Small intestine (tissue), 7 donors: ENCODE data around the gene GRIA3. TPM values are rescaled to one million over a fixed set of nuclear protein-coding genes. Genes with fewer than 3 reads are reported as not detected.
A peak's percentile ranks its signal among the peaks of the same experiment; 100 is the strongest.

Experiments
- DNase-seq, 2 donors: peaks; one replicate each; pipeline versions ENCODE4 v3.0.0 to v3.0.0-alpha.2; 2013
- FAIRE-seq: peaks from 2 replicates; lab custom pipeline; 2012; peaks lifted over from hg19 to GRCh38; lab: Jason Lieb, UNC
- H3K27ac ChIP-seq, 3 donors: one replicate each; pipeline ENCODE4 v1.5.1; 2013; ENCODE audit warnings: low read length in 2 of 3, mild to moderate bottlenecking in 2 of 3, control low read depth in 1 of 3, inconsistent platforms in 1 of 3, low read depth in 1 of 3, moderate library complexity in 1 of 3
- H3K27me3 ChIP-seq, 3 donors: one replicate each; pipeline ENCODE4 v1.6.1; 2013; ENCODE audit warnings: low read length in 3 of 3, inconsistent platforms in 1 of 3; ENCODE audit not compliant: control insufficient read depth in 3 of 3, insufficient read depth in 3 of 3
- H3K36me3 ChIP-seq, 3 donors: one replicate each; pipeline ENCODE4 v1.6.1; 2013; ENCODE audit warnings: low read length in 3 of 3, inconsistent platforms in 1 of 3, low read depth in 1 of 3, mild to moderate bottlenecking in 1 of 3, moderate library complexity in 1 of 3; ENCODE audit not compliant: control insufficient read depth in 3 of 3, insufficient read depth in 2 of 3
- H3K4me1 ChIP-seq, 3 donors: one replicate each; pipeline ENCODE4 v1.6.1; 2013; ENCODE audit warnings: low read length in 2 of 3, inconsistent platforms in 1 of 3, low read depth in 1 of 3, mild to moderate bottlenecking in 1 of 3, moderate library complexity in 1 of 3; ENCODE audit not compliant: control insufficient read depth in 3 of 3, insufficient read depth in 2 of 3
- H3K4me3 ChIP-seq, 3 donors: one replicate each; pipeline ENCODE4 v1.5.1; 2013; ENCODE audit warnings: low read length in 3 of 3, control low read depth in 1 of 3, inconsistent platforms in 1 of 3, low read depth in 1 of 3, mild to moderate bottlenecking in 1 of 3, moderate library complexity in 1 of 3
- H3K9me3 ChIP-seq, 2 donors: one replicate each; pipeline ENCODE4 v1.6.1; 2013; ENCODE audit warnings: low read depth in 1 of 2, low read length in 1 of 2; ENCODE audit not compliant: control insufficient read depth in 2 of 2, insufficient read depth in 1 of 2
- WGBS, 3 donors: extraction: QIAGEN DNeasy Blood & Tissue Kit; methylation state at CpG; one replicate each; pipeline ENCODE4 v1.1.7; 2013; 5-methylcytosine and 5-hydroxymethylcytosine counted together
- polyA plus RNA-seq, 4 donors: library from polyadenylated mRNA; stranded (reverse) in 3 of 4; unstranded in 1 of 4; fragments of 200-250 nt in 3 of 4; fragments of 120-200 nt in 1 of 4; gene quantifications; one replicate each; pipeline versions ENCODE4 v1.2.1 to v1.2.3, GENCODE V29; 2013
- donor health status: healthy with polysubstance abuse.
- donor health status: control.
- donor health status: control.
- donor health status: Bipolar disorder and iron deficiency.
- donor health status: healthy.

Gene GRIA3
- polyA plus RNA-seq, 4 donors: 0.22 to 1.0 (median 0.84) TPM; not detected in 1

DNA sequence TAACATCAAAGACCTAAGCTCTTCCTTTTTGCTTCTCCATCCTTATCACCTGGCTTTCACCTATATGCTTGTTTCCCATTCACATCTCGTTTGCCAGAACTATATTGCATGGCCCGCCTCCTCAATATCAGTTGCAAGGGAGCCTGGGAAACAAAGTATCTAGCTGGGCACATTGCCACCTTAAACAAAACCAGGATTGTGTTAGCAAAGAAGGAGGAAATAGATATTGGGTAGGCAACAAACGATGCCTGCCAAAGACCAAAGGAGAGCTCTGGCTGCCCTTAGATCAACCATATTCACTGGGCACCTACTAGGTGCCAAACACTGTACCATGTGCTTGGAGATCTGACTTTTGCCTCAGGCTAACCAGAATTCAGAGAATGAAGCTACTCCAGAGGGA lies 107.5 kb downstream of the GRIA3 start:
- WGBS, 3 donors: 4 to 45% (median 17%) methylated on average over 2 to 3 of the region's 3 CpGs
- peak in 1 of 2 donors; percentile 6 for DNase-seq
- Histone ChIP-seq H3K4me3 (no peak overlapping the region), H3K36me3 (no peaks in the 10 kb centered on the region), H3K9me3 (no peaks in the 10 kb centered on the region), H3K27ac (no peak overlapping the region), H3K4me1 (no peaks in the 10 kb centered on the region), H3K27me3 (no peaks in the 10 kb centered on the region)
- FAIRE-seq: no peak

DNA sequence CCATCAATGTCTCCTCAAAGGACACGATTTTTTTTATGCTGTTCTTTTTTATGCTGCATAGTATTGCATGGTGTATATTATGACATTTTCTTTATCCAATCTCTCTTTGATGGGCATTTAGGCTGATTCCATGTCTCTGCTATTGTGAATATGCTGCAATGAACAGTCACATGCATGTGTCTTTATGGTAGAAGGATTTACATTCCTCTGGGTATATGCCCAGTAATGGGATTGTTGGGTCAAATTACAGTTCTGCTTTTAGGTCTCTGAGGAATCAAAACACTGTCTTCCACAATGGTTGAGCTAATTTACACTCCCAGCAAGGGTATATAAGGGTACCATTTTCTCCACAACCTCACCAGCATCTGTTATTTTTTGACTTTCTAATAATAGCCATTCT lies 113.9 kb downstream of the GRIA3 start:
- FAIRE-seq: no peak
- H3K4me1 ChIP-seq: no peaks in the 10 kb centered on the region
- 46 to 76% (median 69%) methylated on average over 1 of the region's 1 CpG for WGBS, 3 donors

DNA sequence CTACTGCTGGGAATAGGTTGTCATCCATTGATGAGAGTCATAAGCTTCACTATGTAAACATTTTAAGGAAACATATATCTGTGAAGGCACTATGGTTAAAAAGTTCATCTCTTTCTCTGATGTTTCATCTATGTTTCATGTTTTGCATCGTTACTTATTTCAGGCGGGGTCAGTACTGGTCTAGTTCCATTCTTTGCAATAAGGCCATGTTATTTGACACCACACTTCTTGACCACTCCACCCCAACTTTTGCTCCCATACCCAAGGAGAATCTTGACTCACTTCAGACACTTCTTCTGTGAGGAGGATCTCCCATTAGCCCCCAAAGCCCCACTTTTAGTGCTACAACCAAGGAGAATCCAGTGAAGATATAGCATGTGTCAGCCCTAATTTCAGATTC lies 119.4 kb downstream of the GRIA3 start:
- no peak overlapping the region for H3K4me3 ChIP-seq
- no peak overlapping the region for H3K27ac ChIP-seq
- H3K27me3 ChIP-seq: no peaks in the 10 kb centered on the region
- FAIRE-seq (no peak), DNase-seq (no peak)
- no peaks in the 10 kb centered on the region for H3K9me3 ChIP-seq
- H3K36me3 ChIP-seq: no peaks in the 10 kb centered on the region
- H3K4me1 ChIP-seq: no peaks in the 10 kb centered on the region
- 53 to 90% (median 61%) methylated on average over 2 of the region's 2 CpGs for WGBS, 3 donors

More for the DNA sequence above, 113.9 kb downstream of the GRIA3 start:
- DNase-seq: no peak
- H3K27me3 ChIP-seq: no peaks in the 10 kb centered on the region
- no peak overlapping the region for H3K4me3 ChIP-seq
- H3K9me3 ChIP-seq: no peaks in the 10 kb centered on the region
- no peak overlapping the region for H3K27ac ChIP-seq
- no peaks in the 10 kb centered on the region for H3K36me3 ChIP-seq

DNA sequence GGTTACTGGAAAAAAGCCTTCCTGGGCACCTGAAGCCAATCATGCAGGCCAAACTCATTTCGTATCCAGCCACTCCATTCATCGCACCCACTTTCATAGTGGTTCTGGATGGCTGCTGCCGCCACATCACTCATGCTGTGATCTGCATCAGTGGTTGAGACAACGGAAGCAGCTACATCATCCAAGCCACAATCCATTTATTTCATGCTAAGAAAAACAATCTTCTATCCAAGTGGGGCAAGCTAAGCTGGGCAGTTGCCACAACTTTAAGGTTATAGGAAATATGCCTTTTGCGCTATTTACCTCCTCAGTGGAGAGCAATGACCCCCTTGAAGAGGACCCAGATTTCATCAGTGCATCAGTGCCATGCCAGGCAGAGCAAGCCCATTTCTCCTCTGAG lies 124.6 kb downstream of the GRIA3 start:
- 90 to 95% (median 91%) methylated on average over 5 of the region's 5 CpGs for WGBS, 3 donors
- DNase-seq (no peak), FAIRE-seq (no peak)
- H3K9me3 ChIP-seq: no peaks in the 10 kb centered on the region
- no peaks in the 10 kb centered on the region for H3K4me1 ChIP-seq
- H3K36me3 ChIP-seq: no peaks in the 10 kb centered on the region
- no peaks in the 10 kb centered on the region for H3K27me3 ChIP-seq
- H3K4me3 ChIP-seq: no peak overlapping the region
- no peak overlapping the region for H3K27ac ChIP-seq

DNA sequence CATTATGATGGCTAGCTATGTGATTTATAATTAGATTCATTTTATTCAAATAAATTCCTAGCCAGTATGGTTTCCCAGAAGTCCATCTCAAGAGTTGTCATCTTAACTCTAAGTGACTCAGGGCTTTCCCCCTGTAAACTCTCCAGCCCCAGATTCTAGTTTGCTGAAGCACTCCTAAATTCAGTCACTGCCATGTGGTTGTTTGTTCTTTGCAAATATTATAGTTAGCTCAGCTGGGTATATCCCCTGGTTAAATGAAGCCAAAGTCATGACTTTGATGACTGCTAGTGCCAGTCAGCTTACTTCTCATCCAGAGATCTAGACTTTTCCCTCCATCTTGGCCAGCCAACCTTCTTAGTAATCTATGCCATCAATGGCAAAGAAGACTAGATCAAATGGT lies 126.0 kb downstream of the GRIA3 start:
- H3K27ac ChIP-seq: no peak overlapping the region
- no peak for FAIRE-seq
- DNase-seq: no peak
- no peaks in the 10 kb centered on the region for H3K27me3 ChIP-seq
- H3K36me3 ChIP-seq: no peaks in the 10 kb centered on the region
- no peaks in the 10 kb centered on the region for H3K4me1 ChIP-seq
- H3K4me3 ChIP-seq: no peak overlapping the region
- no peaks in the 10 kb centered on the region for H3K9me3 ChIP-seq

DNA sequence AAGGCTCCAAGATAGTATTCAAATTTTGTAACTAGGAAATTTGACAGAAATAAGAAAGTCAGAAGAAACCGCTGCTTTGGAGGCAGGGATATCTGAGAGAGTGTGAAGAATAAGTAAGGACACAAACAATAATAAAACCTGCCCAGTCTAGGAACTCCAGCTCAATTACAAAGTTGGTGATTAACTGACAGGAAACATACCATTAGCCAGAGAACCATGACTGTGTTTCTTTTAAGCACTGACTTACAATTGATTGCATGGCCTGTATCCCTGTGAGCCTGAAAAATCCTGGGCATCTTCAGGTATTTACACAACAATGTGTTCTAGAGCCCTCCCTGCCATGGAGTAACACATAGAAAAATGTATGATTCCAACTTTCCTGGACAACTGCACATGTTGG lies 127.4 kb downstream of the GRIA3 start:
- 81 to 88% (median 86%) methylated on average over 1 of the region's 1 CpG for WGBS, 3 donors
- H3K4me1 ChIP-seq: no peaks in the 10 kb centered on the region
- no peak overlapping the region for H3K4me3 ChIP-seq
- no peaks in the 10 kb centered on the region for H3K36me3 ChIP-seq
- no peaks in the 10 kb centered on the region for H3K9me3 ChIP-seq
- no peak for DNase-seq
- no peaks in the 10 kb centered on the region for H3K27me3 ChIP-seq
- H3K27ac ChIP-seq: no peak overlapping the region
- FAIRE-seq: no peak

DNA sequence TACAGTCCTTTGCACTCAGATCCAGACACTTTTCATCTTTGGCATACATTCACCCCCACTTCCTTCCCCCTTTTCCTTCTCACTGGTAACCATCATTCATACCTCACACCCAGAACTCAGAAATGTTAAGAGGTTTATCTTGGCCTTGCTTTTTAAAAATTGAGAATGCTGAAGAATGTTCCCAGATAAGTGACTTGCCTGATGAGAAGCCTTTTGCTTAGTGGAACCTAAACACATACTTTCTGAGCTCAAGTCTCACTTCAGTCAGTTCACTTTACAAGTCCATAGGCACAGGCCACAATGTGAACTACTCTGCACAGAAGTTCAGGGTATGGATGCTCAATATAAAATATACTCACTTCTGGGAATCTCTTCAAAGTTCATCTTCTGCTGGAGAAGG lies 129.4 kb downstream of the GRIA3 start:
- no peaks in the 10 kb centered on the region for H3K9me3 ChIP-seq
- H3K36me3 ChIP-seq: no peaks in the 10 kb centered on the region
- H3K4me1 ChIP-seq: no peaks in the 10 kb centered on the region
- FAIRE-seq (no peak), DNase-seq (no peak)
- H3K27me3 ChIP-seq: no peaks in the 10 kb centered on the region
- no peak overlapping the region for H3K4me3 ChIP-seq
- no peak overlapping the region for H3K27ac ChIP-seq

DNA sequence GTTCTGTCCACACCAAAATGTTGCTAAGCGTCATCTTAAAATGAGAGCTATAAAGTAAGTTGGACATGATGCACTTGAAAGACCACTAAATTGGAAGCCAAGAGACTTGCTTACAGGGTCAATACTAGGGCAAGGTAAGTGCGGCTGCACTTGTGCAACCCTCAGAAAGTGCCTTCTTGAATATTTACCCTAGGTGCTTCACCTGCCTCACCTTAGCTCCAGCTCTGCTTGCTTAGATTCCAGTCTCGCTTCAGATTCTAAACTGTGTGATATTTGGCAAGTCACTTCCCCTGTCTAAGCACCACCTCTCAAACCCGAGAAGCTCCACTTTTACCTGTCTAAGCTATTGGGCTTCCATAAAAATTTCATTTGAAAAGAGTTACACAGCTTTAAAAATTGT lies 136.5 kb downstream of the GRIA3 start:
- WGBS, 3 donors: 81 to 96% (median 91%) methylated on average over 4 of the region's 4 CpGs
- DNase-seq (no peak), FAIRE-seq (no peak)
- Histone ChIP-seq H3K27ac (no peak overlapping the region), H3K4me3 (no peak overlapping the region), H3K27me3 (no peaks in the 10 kb centered on the region), H3K4me1 (no peaks in the 10 kb centered on the region), H3K36me3 (no peaks in the 10 kb centered on the region), H3K9me3 (no peaks in the 10 kb centered on the region)

DNA sequence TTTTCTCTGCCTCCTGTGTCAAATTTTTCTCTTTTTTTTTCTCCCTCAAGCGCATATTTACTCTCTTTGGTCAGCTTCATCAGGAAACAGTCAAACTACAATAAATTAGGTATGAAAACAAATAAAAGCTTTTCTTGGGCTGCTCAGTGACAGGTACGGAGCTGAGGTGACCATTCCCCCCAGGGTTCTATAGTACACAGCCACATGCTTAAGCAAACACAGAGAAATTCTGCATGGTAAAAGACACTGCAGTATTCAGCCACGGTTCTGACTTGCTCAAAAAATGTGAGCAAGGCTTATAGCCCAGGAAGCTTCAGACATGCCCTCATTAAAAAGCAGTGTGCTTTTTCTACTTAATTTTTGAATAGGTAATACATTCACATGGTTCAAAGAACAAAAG lies 138.5 kb downstream of the GRIA3 start:
- no peak for DNase-seq
- H3K9me3 ChIP-seq: no peaks in the 10 kb centered on the region
- no peak overlapping the region for H3K27ac ChIP-seq
- FAIRE-seq: no peak
- H3K4me1 ChIP-seq: no peaks in the 10 kb centered on the region
- 49 to 59% (median 59%) methylated on average over 3 of the region's 3 CpGs for WGBS, 3 donors
- no peaks in the 10 kb centered on the region for H3K27me3 ChIP-seq
- no peak overlapping the region for H3K4me3 ChIP-seq
- H3K36me3 ChIP-seq: no peaks in the 10 kb centered on the region
